Caco-2 (cell line): ENCODE data around the gene DAD1. TPM values are rescaled to one million over a fixed set of nuclear protein-coding genes. Genes with fewer than 3 reads are reported as not detected.

ENCODE experiments used
- BruUV-seq: library from RNA; stranded (reverse); fragments of 400-500 nt; replicated peaks from 2 replicates; lab custom pipeline; 2021; lab: Mats Ljungman, UMichigan
- CTCF ChIA-PET: fragments of 300-600 bp; sonication (Branson Sonifier 250); formaldehyde crosslinking; loops from one replicate; lab custom pipeline; 2022; ENCODE audit warnings: antibody characterized with exemption; lab: Charles Lee
- POLR2A ChIA-PET: fragments of 300-600 bp; sonication (Branson Sonifier 250); formaldehyde crosslinking; loops from one replicate; lab custom pipeline; 2022; ENCODE audit warnings: antibody characterized with exemption; lab: Charles Lee
- DNase-seq, 2 experiments: peaks; one replicate each; pipeline versions ENCODE4 v3.0.0 to v3.0.0-alpha.2; 2020 to 2022
- H3K27me3 ChIP-seq: replicated peaks from 2 replicates; pipeline ENCODE4 v1.6.0; 2011; ENCODE audit warnings: low read length; ENCODE audit not compliant: control insufficient read depth, insufficient read depth
- H3K36me3 ChIP-seq: 2 replicates; pipeline ENCODE4 v1.5.1; 2011; ENCODE audit warnings: low read length; ENCODE audit not compliant: control insufficient read depth, insufficient read depth
- H3K4me1 ChIP-seq: fragments of 250-450 bp; sonication (Bioruptor Pico); 2 replicates; pipeline ENCODE4 v1.5.1; 2020; ENCODE audit warnings: mild to moderate bottlenecking
- H3K4me3 ChIP-seq: 2 replicates; pipeline ENCODE4 v1.5.1; 2011; ENCODE audit warnings: low read depth, mild to moderate bottlenecking, control low read depth, low read length
- H3K9me3 ChIP-seq: fragments of 250-450 bp; sonication (Bioruptor Pico); 2 replicates; pipeline ENCODE4 v1.5.1; 2020; ENCODE audit warnings: mild to moderate bottlenecking, moderate library complexity
- H3K27ac Mint-ChIP-seq: one replicate; pipeline ENCODE4 v1.8.0; 2022; ENCODE audit warnings: mixed read lengths; ENCODE audit not compliant: unreplicated experiment
- H3K27me3 Mint-ChIP-seq: one replicate; pipeline ENCODE4 v1.8.0; 2022; ENCODE audit warnings: mixed read lengths; ENCODE audit not compliant: insufficient read depth, unreplicated experiment
- H3K36me3 Mint-ChIP-seq: one replicate; pipeline ENCODE4 v1.8.0; 2022; ENCODE audit warnings: mild to moderate bottlenecking, mixed read lengths; ENCODE audit not compliant: insufficient read depth, unreplicated experiment
- H3K4me1 Mint-ChIP-seq: one replicate; pipeline ENCODE4 v1.8.0; 2022; ENCODE audit warnings: low read depth, mixed read lengths; ENCODE audit not compliant: unreplicated experiment
- H3K4me3 Mint-ChIP-seq: one replicate; pipeline ENCODE4 v1.8.0; 2022; ENCODE audit warnings: mild to moderate bottlenecking, moderate library complexity, mixed read lengths; ENCODE audit not compliant: unreplicated experiment
- H3K9me3 Mint-ChIP-seq: one replicate; pipeline ENCODE4 v1.8.0; 2022; ENCODE audit warnings: mixed read lengths; ENCODE audit not compliant: unreplicated experiment
- CTCF ChIP-seq, 2 experiments: fragments of 200-600 bp in 1 of 2; IDR thresholded peaks; 1 replicate in 1 of 2; 2 replicates in 1 of 2; pipeline versions ENCODE4 v1.5.1 to v1.8.0; 2011 to 2022; ENCODE audit warnings: antibody characterized with exemption in 1 of 2, control low read depth in 1 of 2, inconsistent platforms in 1 of 2, low read depth in 1 of 2, low read length in 1 of 2, mild to moderate bottlenecking in 1 of 2, moderate library complexity in 1 of 2; ENCODE audit not compliant: insufficient read depth in 1 of 2, severe bottlenecking in 1 of 2, unreplicated experiment in 1 of 2
- intact Hi-C: fragments of 100-400 bp; cut with micrococcal nuclease; formaldehyde crosslinking; loops from one replicate; pipeline ENCODE4 v1.10.0; 2022; ENCODE audit not compliant: unreplicated experiment
- total RNA-seq: library from RNA; stranded (reverse); gene quantifications from 2 replicates; pipeline ENCODE4 v1.2.3, GENCODE V29; 2022

The DAD1 gene
- total RNA-seq, 1 experiment from 2014 or later, result 160 TPM

DNA sequence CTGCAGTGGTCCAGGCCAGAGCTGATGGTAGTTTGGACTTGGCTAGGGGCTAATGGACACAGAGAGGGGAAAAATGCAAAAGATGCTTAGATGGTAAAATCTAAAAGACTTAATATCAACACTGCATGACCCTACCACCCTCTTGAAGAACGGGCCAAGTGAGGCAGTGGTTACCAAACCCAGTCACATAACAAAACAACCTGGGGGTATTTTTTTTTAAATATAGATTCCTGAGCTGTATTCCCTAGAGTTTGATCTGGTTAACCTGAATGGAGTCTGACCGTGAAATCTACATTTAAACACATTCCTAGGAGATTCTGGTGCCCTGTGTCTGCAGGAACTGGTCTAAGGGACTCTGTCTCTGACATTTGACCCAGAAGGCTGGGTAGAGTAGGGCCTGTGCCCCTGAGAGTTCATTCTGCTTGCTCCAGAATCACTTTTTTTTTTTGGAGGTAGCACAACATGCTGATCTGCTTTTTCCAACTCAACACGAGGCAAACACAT lies 24.8 kb upstream of the DAD1 start:
- peak overlapping the region; percentile 61 for H3K4me3 Mint-ChIP-seq

GRCh38 chr14:22613106-22613695 lies 24.2 kb upstream of the DAD1 start:
- TF ChIP-seq CTCF (IDR thresholded peaks at IDR 0.05; ENCODE audit: insufficient read depth in 1 of 2, low read depth in 1 of 2, low read length in 1 of 2, severe bottlenecking in 1 of 2, unreplicated experiment in 1 of 2), result peak in 1 of 2 experiments; percentile 30
- Histone ChIP-seq H3K4me1 (peaks cover 29% of the 10 kb centered on the region), H3K9me3 (no peaks in the 10 kb centered on the region; the same call in 1 of the 2 replicates), H3K36me3 (peaks cover 1% of the 10 kb centered on the region; the same call in 1 of the 2 replicates), H3K4me3 (no peak overlapping the region), H3K27me3 (no peaks in the 10 kb centered on the region)
- ChIA-PET CTCF (interaction anchor here (0.6 to 1.9 kb wide), 3 partner anchors 10 to 31 kb away, joined by 3 to 8 read pairs (median 3); partner anchors contain the start of gene OR6J1), POLR2A (interaction anchor here (0.7 to 1.0 kb wide), 2 partner anchors 10 to 217 kb away, joined by 3 read pairs; no protein-coding TSS in a partner anchor)
- peaks cover 26% of the 10 kb centered on the region for H3K4me1 Mint-ChIP-seq
- H3K27me3 Mint-ChIP-seq, result no peaks in the 10 kb centered on the region
- peaks cover 59% of the 10 kb centered on the region for H3K36me3 Mint-ChIP-seq
- intact Hi-C loops, result loop anchor here (5.0 kb wide), 1 partner anchor 204 kb away; the partner anchor contains the start of gene SLC7A7
- peak overlapping the region; percentile 61 for H3K4me3 Mint-ChIP-seq
- H3K9me3 Mint-ChIP-seq, result peaks cover 10% of the 10 kb centered on the region
- DNase-seq, result no peak
- H3K27ac Mint-ChIP-seq, result peak overlapping the region; percentile 99
- BruUV-seq, result no TSS peak

More for the DNA sequence above, 24.8 kb upstream of the DAD1 start:
- Mint-ChIP-seq H3K4me1 (peaks cover 26% of the 10 kb centered on the region), H3K27ac (peak overlapping the region; percentile 99), H3K9me3 (peaks cover 10% of the 10 kb centered on the region), H3K36me3 (peaks cover 59% of the 10 kb centered on the region), H3K27me3 (no peaks in the 10 kb centered on the region)
- Histone ChIP-seq H3K9me3 (no peaks in the 10 kb centered on the region; the same call in 1 of the 2 replicates), H3K4me3 (no peak overlapping the region), H3K4me1 (peaks cover 28% of the 10 kb centered on the region), H3K36me3 (peaks cover 1% of the 10 kb centered on the region; the same call in 1 of the 2 replicates), H3K27me3 (no peaks in the 10 kb centered on the region)
- TF ChIP-seq CTCF (IDR thresholded peaks at IDR 0.05; ENCODE audit: insufficient read depth in 1 of 2, low read depth in 1 of 2, low read length in 1 of 2, severe bottlenecking in 1 of 2, unreplicated experiment in 1 of 2), result no peak
- DNase-seq, result no peak
- TSS peak; percentile 99 for BruUV-seq
- POLR2A ChIA-PET, result interaction anchor here (0.7 to 1.0 kb wide), 2 partner anchors 11 to 216 kb away, joined by 3 read pairs; no protein-coding TSS in a partner anchor
- intact Hi-C loops, result loop anchor here (1.0 to 5.0 kb wide), 5 partner anchors 7 to 204 kb away; partner anchors contain the start of genes ABHD4, DAD1 and SLC7A7
- CTCF ChIA-PET, result interaction anchor here (0.6 to 1.9 kb wide), 2 partner anchors 11 to 15 kb away, joined by 3 to 8 read pairs; no protein-coding TSS in a partner anchor

DNA sequence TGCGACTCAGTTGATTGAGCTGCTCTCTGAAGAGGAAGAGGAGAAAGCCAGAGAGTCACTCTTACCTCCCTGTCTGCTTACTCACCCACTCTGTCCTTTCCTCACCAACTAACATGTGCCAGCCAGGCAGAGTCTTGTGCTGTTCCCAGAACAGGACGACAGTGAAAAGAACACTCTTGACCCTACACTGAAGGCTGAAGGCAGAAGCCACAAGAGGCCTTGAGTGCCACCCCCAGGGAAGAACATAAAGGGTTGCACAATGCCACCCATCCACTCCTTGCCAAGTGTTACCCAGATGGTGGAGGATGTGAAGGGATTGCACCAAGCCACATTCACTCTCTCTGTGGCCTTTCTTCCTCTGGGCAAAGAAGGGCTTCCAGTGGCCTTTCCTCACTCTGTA lies 21.9 kb upstream of the DAD1 start:
- Mint-ChIP-seq H3K36me3 (peaks cover 70% of the 10 kb centered on the region), H3K4me3 (no peak overlapping the region), H3K9me3 (peaks cover 10% of the 10 kb centered on the region), H3K27ac (peak overlapping the region; percentile 99), H3K4me1 (peaks cover 40% of the 10 kb centered on the region), H3K27me3 (no peaks in the 10 kb centered on the region)
- POLR2A ChIA-PET, result no interaction called here
- TF ChIP-seq CTCF (IDR thresholded peaks at IDR 0.05; ENCODE audit: insufficient read depth in 1 of 2, low read depth in 1 of 2, low read length in 1 of 2, severe bottlenecking in 1 of 2, unreplicated experiment in 1 of 2), result no peak
- CTCF ChIA-PET, result no interaction called here
- Histone ChIP-seq H3K4me3 (no peak overlapping the region), H3K27me3 (no peaks in the 10 kb centered on the region), H3K9me3 (no peaks in the 10 kb centered on the region; the same call in 1 of the 2 replicates), H3K36me3 (peaks cover 2% of the 10 kb centered on the region; the same call in 1 of the 2 replicates), H3K4me1 (peaks cover 52% of the 10 kb centered on the region)
- DNase-seq, result no peak
- intact Hi-C loops, result loop anchor here (5.0 kb wide), 1 partner anchor 206 kb away; the partner anchor contains the start of gene SLC7A7
- BruUV-seq, result no TSS peak
